HG02884 (cell line): ENCODE measurements around the gene APOL2.
"Not testable (repeated sequence)": the region's sequence is repeated elsewhere in the genome, so short reads cannot be mapped to it uniquely, and the experiment has no call there.

Experiments used
- ATAC-seq: cut with Tn5 transposase; IDR thresholded peaks from one replicate; pipeline ENCODE4 v1.9.1; 2021; ENCODE audit warnings: mild to moderate bottlenecking, moderate library complexity; ENCODE audit not compliant: unreplicated experiment

APOL2 gene

GRCh38 chr22:36223504-36223903 is 15.8 kb downstream of the APOL2 start:
- no peak for ATAC-seq

- no peak for ATAC-seq
Measured at GRCh38 chr22:36222887-36223450, 16.4 kb downstream of the APOL2 start.

GRCh38 chr22:36221799-36222751 is 17.3 kb downstream of the APOL2 start:
- ATAC-seq: no peak

- ATAC-seq: no peak
Measured at GRCh38 chr22:36220451-36220921, 18.8 kb downstream of the APOL2 start.

- ATAC-seq: no peak
Measured at GRCh38 chr22:36218648-36219193, 20.6 kb downstream of the APOL2 start.

DNA sequence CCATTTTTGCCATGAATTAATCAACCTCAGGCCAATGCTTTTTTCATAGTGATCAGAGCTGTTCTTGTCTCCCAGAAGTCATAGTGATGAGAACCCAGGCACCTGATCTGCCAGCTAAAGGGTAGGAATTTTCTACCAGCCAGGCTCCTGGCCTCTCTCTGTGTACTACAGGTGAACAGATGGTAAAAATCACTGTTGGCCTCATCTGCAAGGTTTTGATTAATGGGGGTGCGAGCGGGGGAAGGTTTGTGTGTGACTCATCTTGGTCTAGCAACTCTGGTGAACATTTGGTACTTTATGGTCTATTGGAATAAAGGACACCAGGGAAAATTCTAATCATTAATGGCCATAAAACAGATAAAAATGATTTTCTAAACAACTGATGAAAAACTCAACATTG is 23.3 kb downstream of the APOL2 start:
- no peak for ATAC-seq

DNA sequence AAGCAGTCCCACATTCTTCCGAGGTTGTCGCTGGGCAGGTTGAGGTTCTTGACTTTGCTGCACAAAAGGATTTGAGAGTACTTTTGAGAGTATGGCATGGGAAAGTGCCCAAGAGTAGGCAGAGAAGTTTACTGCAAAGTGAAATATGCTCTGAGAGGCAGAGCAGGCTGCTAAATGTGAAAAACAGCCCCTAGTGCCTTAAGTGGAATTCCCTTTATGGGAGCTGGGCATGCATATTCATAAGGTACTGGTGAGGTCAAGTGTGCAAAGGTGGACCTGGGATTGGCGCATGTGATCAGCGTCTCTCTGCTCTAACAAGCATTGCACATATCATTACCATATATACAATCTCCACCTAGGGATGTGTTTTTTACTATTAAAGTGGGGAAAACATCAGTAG is 25.7 kb downstream of the APOL2 start:
- no peak for ATAC-seq

GRCh38 chr22:36212901-36213300 is 26.4 kb downstream of the APOL2 start:
- ATAC-seq: no peak

- ATAC-seq: no peak
Measured at GRCh38 chr22:36211237-36211861, 28.0 kb downstream of the APOL2 start.

DNA sequence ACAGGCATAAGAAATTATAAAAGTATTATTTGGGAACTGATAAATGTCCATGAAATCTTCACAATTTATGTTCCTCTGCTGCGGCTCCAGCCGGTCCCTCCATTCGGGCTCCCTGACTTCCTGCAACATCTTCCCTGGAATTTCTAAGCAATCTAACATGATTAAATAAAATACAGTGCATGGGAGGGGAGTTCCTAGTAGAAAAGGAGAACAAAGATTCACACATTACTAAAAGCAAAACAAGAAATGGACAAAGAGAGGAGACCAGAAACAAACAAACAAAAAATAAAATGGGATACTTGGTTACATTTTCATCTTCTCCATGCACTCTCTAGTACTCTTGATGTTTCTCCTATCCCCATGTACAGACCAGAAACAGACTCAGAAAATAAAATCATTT is 29.1 kb downstream of the APOL2 start:
- ATAC-seq: no peak

DNA sequence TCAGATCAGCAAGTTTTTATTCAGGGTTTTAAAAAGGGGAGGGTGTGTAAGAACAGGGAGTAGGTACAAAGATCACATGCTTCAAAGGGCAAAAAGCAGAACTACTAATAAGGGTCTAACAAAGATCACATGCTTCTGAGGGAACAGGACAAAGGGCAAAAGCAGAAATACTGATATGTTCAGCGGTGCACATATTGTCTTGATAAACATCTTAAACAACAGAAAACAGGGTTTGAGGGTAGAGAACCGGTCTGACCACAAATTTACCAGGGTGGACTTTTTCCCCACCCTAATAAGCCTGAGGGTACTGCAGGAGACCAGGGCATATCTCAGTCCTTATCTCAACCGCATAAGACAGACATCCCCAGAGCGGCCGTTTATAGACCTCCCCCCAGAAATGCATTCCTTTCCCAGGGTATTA is 29.8 kb downstream of the APOL2 start:
- not testable (repeated sequence) for ATAC-seq

DNA sequence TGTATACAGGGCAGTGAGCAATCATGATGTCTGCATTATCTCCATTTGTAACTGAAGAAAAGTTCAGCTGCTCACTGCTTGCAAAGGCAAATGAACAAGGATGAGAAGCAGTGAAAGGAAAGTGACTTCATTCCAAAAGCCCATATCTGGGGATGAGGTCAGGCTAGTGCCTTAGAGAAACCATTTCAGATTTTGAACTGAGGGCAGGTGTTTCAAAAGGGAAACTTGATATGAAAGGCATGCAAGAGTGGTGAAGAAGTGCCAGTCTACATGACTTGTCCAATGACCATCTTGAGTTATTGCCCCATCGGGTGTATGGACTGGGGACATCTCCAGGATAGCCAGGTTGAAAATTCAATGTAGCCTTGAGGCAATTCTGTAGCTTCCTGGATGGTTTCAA is 30.4 kb downstream of the APOL2 start:
- no peak for ATAC-seq

DNA sequence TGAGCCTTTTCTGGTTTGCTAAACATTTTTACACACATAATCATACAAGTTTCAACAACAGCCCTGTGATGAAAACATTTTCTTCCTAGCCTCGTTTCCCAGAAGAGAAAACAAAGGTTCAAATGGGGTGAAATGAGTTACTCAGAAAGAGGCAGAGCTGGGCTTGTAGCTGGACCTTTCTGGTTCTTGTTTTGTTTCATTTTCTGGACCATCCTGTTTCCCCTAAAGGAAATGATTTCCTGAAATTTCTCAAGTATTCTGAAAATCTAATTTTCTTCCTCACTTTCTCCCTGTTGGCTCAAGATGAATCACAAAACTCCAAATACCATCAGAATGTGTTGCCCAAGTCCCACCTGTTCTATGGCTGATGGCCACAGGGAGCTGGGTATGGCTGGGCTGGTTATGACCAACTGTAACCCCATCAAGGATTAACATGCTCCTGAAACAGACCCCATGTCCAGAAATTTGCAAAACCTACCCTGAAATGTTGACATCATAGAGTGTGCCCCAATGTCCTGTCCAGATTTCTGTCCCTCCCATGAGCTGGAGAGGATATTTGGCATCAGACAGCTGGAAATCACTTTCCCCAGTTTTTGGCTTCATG is 31.1 kb downstream of the APOL2 start:
- no peak for ATAC-seq

- ATAC-seq: no peak
Measured at GRCh38 chr22:36206255-36206654, 33.1 kb downstream of the APOL2 start.

GRCh38 chr22:36205573-36205972 is 33.8 kb downstream of the APOL2 start:
- not testable (repeated sequence) for ATAC-seq

DNA sequence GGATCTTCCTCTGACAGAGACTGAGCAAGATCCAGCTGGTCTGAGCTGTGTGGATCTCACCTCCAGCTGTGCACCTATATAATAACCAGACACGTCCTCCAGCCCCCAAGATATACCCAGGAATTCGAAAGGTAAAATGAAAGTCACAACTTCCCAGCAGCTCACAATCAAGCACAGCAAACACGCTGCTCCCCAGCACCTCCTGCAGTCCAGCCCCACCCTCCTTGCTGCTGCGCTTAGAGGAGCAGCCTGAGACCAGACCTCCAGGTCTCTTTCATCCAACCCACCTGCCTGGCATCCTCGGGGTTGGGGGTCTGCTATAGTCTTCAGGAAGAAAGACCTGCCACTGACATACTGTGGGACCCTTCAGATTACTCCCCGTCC is 34.7 kb downstream of the APOL2 start:
- ATAC-seq: no peak

DNA sequence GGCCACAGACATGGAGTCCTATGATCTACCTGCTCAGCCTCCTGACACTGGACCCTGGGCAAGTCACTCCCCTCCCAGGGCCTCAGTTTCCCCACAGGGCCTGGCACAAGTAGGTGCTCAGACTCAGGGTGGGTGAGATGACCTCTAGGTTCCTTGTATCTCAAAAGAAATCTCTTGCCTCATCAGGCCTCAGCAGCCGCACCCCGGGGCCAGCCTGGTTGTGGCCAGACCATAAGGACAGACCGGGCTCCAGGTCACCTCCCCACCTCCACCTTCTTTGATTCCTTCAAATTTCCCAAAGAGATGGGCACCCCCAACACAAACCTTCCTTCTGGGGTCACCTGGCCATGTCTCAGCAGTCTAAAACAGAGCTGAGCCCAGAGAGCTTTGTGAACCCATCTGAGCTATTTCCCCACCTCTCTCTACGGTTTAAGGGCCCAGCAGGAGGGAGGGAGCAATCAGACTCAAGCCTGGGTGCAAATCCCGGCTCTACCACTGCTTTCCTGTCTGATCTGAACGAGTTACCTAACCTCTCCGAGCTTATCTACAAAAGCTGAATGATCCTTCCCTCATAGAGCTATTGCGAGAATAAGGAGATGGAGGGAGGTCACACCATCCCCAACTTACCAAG is 35.2 kb downstream of the APOL2 start:
- ATAC-seq: no peak

- ATAC-seq: not testable (repeated sequence)
Measured at GRCh38 chr22:36203441-36203840, 35.9 kb downstream of the APOL2 start.

GRCh38 chr22:36202906-36203305 is 36.4 kb downstream of the APOL2 start:
- not testable (repeated sequence) for ATAC-seq

DNA sequence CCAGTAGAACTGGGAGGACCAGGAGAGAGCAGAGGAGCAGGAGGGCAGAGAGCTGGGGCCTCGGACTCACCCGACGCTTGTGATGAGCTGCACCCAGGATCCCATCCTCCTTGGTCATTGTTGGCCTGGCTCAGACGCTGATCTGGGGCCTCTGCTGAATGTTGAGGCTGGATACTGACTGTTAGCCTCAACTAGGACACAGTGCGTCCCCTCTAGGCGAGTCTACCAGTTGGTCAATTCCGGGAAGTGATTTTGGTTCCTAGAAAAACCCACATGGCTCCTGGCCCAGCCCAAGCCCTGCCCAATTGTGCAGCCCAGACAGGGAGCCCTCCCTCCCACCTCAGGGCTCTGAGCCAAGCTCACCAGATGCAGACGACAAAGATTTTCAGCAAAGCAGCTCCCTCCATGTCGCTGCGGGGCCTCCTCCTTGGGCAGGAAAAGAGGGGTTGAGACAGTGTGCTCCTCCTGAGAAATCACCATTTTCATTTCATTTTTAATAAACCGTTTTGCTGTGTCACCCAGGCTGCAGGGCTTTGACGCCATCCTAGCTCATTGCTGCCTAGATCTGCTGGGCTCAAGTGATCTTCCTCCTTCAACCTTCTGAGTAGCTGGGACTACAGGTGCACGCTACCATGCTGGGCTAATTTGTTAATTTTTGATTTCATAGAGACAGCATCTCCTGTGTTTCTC is 37.6 kb downstream of the APOL2 start, which contains the start of gene APOL4:
APOL4 (minus strand) TSS at position 180 of the 690 bp plus-strand sequence; CDS start at position 105, 75 bp downstream.
- ATAC-seq: no peak
